Ovary (tissue), 3 donors: Measurements from ENCODE around the gene ERC1.

ENCODE experiments used
- CTCF ChIP-seq, 3 donors: fragments of 450-650 bp in 2 of 3; fragments of 200-600 bp in 1 of 3; IDR thresholded peaks; one replicate each; pipeline versions ENCODE4 v1.5.1 to v1.8.0; 2016 to 2022; ENCODE audit warnings: antibody characterized with exemption in 3 of 3, mild to moderate bottlenecking in 1 of 3
- EP300 ChIP-seq: sonication (generic); formaldehyde crosslinking; IDR thresholded peaks from one replicate; pipeline ENCODE4 v1.6.1; 2017; ENCODE audit warnings: antibody characterized with exemption
- POLR2A ChIP-seq: fragments of 450-650 bp; IDR thresholded peaks from one replicate; pipeline ENCODE4 v1.6.1; 2017; ENCODE audit warnings: antibody characterized with exemption, mild to moderate bottlenecking, moderate library complexity
- donor health status: DM: no; HTN: no; CAD: no.

- TF ChIP-seq CTCF (IDR thresholded peaks at IDR 0.05) (no peak), POLR2A (no peak), EP300 (no peak)
These were observed 322.9 kb downstream of the ERC1 start for GRCh38 chr12:1313906-1314305.
